SK-N-SH treated with all-trans-retinoic acid at 6 μM for 48 hours (cell line): ENCODE results near the gene UPB1.

Experiments used
- ARNTL ChIP-seq: fragments of 450-650 bp; formaldehyde crosslinking; IDR thresholded peaks from 2 replicates; pipeline ENCODE4 v1.5.0; 2020; ENCODE audit warnings: low read depth, mild to moderate bottlenecking, moderate library complexity, borderline replicate concordance
- BACH2 ChIP-seq: fragments of 250-450 bp; sonication (Bioruptor Pico); IDR thresholded peaks from 2 replicates; pipeline ENCODE4 v1.9.0; 2021; ENCODE audit warnings: mild to moderate bottlenecking, borderline replicate concordance
- PATZ1 ChIP-seq: fragments of 250-450 bp; sonication (Bioruptor Pico); IDR thresholded peaks from 2 replicates; pipeline ENCODE4 v1.8.0; 2020; ENCODE audit warnings: mild to moderate bottlenecking, moderate library complexity, borderline replicate concordance
- ZFP3 ChIP-seq: fragments of 250-450 bp; sonication (Bioruptor Pico); IDR thresholded peaks from 2 replicates; pipeline ENCODE4 v1.5.0; 2020; ENCODE audit warnings: mild to moderate bottlenecking, moderate library complexity
- ZNF70 ChIP-seq: fragments of 450-650 bp; formaldehyde crosslinking; IDR thresholded peaks from 2 replicates; pipeline ENCODE4 v1.5.0; 2020; ENCODE audit warnings: mild to moderate bottlenecking, moderate library complexity
- ZNF8 ChIP-seq: fragments of 450-650 bp; formaldehyde crosslinking; IDR thresholded peaks from 2 replicates; pipeline ENCODE4 v1.5.0; 2020; ENCODE audit warnings: mild to moderate bottlenecking, moderate library complexity
- TF ChIP-seq, protein P1 (sequence below): fragments of 250-450 bp; sonication (Bioruptor Pico); IDR thresholded peaks from 2 replicates; pipeline ENCODE4 v1.5.1; 2020; ENCODE audit warnings: low read depth, mild to moderate bottlenecking, moderate library complexity
- TF ChIP-seq, protein P2 (sequence below): fragments of 250-450 bp; sonication (Bioruptor Pico); IDR thresholded peaks from 2 replicates; pipeline ENCODE4 v1.8.0; 2021; ENCODE audit warnings: low read depth, mild to moderate bottlenecking, moderate library complexity, borderline replicate concordance

DNA sequence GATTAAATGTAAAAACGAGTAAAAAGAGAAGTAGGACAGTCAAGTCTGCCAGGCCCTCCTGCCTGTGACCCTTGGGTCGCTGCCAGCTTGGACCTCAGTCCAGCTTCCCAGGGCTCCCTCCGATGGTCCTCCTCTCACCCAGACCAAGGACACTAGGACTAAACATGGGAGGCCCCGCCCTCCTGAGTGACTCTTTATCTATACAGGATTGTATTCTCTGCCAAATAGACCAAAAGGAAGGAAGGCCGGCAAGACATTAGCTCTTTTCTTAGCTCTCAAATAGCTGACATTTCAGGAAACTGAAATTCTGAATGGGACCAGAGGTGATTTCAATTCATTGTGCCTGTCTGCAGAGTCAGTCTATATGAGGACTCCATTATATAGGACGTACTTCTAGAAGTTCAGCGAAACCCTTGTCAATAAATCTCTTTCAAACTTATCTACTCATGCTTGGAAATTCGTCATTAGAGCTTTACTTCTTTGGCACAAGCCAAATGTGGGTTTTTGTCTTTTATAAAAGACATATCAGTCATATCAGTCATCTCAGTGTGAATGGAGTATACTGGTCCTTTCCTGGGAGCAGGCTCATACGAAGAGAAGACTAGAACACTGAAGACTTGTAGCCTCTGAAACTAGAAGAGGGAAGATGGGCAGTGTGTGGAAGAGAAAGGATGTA, 39.2 kb upstream of the UPB1 start:
- TF ChIP-seq PATZ1, result no peak
- TF ChIP-seq ZNF8 (CRISPR knock-in tag), result no peak
- TF ChIP-seq BACH2 (CRISPR knock-in tag), result no peak
- TF ChIP-seq ZFP3 (CRISPR knock-in tag), result no peak
- TF ChIP-seq, protein P1, sequence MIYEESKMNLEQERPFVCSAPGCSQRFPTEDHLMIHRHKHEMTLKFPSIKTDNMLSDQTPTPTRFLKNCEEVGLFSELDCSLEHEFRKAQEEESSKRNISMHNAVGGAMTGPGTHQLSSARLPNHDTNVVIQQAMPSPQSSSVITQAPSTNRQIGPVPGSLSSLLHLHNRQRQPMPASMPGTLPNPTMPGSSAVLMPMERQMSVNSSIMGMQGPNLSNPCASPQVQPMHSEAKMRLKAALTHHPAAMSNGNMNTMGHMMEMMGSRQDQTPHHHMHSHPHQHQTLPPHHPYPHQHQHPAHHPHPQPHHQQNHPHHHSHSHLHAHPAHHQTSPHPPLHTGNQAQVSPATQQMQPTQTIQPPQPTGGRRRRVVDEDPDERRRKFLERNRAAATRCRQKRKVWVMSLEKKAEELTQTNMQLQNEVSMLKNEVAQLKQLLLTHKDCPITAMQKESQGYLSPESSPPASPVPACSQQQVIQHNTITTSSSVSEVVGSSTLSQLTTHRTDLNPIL (CRISPR knock-in tag), result no peak
- TF ChIP-seq ARNTL (CRISPR knock-in tag), result no peak
- TF ChIP-seq ZNF70, result no peak
- TF ChIP-seq, protein P2, sequence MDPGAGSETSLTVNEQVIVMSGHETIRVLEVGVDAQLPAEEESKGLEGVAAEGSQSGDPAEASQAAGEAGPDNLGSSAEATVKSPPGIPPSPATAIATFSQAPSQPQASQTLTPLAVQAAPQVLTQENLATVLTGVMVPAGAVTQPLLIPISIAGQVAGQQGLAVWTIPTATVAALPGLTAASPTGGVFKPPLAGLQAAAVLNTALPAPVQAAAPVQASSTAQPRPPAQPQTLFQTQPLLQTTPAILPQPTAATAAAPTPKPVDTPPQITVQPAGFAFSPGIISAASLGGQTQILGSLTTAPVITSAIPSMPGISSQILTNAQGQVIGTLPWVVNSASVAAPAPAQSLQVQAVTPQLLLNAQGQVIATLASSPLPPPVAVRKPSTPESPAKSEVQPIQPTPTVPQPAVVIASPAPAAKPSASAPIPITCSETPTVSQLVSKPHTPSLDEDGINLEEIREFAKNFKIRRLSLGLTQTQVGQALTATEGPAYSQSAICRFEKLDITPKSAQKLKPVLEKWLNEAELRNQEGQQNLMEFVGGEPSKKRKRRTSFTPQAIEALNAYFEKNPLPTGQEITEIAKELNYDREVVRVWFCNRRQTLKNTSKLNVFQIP (CRISPR knock-in tag), result no peak
